Osteocyte (in vitro differentiated cells): Measurements from ENCODE around the gene HIF1AN. TPM values are rescaled to one million over a fixed set of nuclear protein-coding genes. Genes with fewer than 3 reads are reported as not detected.

Experiments used
- DNase-seq: peaks from one replicate; pipeline ENCODE4 v3.0.0; 2021; ENCODE audit warnings: mixed read lengths; ENCODE audit not compliant: unreplicated experiment; ENCODE audit errors: extremely low spot score
- H3K27ac Mint-ChIP-seq: one replicate; pipeline ENCODE4 v1.8.0; 2021; ENCODE audit warnings: mild to moderate bottlenecking, mixed read lengths; ENCODE audit not compliant: unreplicated experiment
- H3K27me3 Mint-ChIP-seq: one replicate; pipeline ENCODE4 v1.8.0; 2021; ENCODE audit warnings: mixed read lengths; ENCODE audit not compliant: unreplicated experiment
- H3K36me3 Mint-ChIP-seq: one replicate; pipeline ENCODE4 v1.8.0; 2021; ENCODE audit warnings: mixed read lengths; ENCODE audit not compliant: unreplicated experiment
- H3K4me1 Mint-ChIP-seq: one replicate; pipeline ENCODE4 v1.8.0; 2021; ENCODE audit warnings: mixed read lengths; ENCODE audit not compliant: unreplicated experiment
- H3K4me3 Mint-ChIP-seq: one replicate; pipeline ENCODE4 v1.8.0; 2021; ENCODE audit warnings: mild to moderate bottlenecking, moderate library complexity, mixed read lengths; ENCODE audit not compliant: unreplicated experiment
- H3K9me3 Mint-ChIP-seq: one replicate; pipeline ENCODE4 v1.8.0; 2021; ENCODE audit warnings: mixed read lengths; ENCODE audit not compliant: unreplicated experiment
- total RNA-seq: library from RNA; stranded (reverse); gene quantifications from 2 replicates; pipeline ENCODE4 v1.2.1, GENCODE V29; 2021
- TF ChIP-seq, protein P1 (sequence below): fragments of 200-600 bp; sonication (generic); IDR thresholded peaks from 2 replicates; pipeline ENCODE4 v1.5.0; 2021; ENCODE audit warnings: antibody characterized with exemption, mild to moderate bottlenecking, moderate library complexity

The HIF1AN gene
- total RNA-seq, 1 donor from 2014 or later, result 50.6 TPM

DNA sequence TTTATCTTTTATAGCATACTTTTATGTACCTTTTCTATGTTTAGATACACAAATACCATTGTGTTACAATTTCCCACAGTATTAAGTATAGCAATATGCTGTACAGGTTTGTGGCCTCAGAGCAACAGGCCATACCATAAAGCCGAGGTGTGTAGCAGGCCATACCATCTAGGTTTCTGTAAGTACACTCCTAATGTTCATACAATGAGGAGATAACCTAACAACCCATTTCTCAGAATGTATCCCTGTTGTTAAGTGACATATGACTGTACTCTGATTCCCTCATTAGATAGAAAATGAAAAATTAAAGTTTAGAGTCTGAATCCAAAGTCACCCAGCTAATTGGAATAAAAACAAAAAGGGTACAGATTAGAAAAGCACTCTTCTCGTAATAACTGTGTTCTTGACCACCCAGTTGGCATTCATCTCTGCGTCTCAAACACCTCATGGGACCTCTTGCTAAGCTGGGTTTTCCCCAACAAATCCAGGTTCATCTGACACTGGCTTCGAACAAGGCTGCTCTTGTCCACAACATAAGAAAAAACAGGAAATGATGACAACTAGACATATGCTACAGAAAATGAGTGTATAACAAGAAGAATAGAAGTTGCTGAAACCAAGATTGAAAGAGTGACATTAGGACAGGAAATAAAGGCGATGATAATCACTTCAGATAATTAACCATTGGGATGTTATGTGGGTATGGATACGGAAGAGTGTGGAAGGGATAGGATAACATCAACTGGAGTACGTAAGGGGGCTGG, 7.4 kb upstream of the HIF1AN start:
- TF ChIP-seq, protein P1, sequence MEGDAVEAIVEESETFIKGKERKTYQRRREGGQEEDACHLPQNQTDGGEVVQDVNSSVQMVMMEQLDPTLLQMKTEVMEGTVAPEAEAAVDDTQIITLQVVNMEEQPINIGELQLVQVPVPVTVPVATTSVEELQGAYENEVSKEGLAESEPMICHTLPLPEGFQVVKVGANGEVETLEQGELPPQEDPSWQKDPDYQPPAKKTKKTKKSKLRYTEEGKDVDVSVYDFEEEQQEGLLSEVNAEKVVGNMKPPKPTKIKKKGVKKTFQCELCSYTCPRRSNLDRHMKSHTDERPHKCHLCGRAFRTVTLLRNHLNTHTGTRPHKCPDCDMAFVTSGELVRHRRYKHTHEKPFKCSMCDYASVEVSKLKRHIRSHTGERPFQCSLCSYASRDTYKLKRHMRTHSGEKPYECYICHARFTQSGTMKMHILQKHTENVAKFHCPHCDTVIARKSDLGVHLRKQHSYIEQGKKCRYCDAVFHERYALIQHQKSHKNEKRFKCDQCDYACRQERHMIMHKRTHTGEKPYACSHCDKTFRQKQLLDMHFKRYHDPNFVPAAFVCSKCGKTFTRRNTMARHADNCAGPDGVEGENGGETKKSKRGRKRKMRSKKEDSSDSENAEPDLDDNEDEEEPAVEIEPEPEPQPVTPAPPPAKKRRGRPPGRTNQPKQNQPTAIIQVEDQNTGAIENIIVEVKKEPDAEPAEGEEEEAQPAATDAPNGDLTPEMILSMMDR, result no peak
- H3K9me3 Mint-ChIP-seq, result no peaks in the 10 kb centered on the region
- no peaks in the 10 kb centered on the region for H3K27me3 Mint-ChIP-seq
- no peak for DNase-seq
- peak overlapping the region; percentile 96 for H3K27ac Mint-ChIP-seq
- peaks cover 23% of the 10 kb centered on the region for H3K36me3 Mint-ChIP-seq
- H3K4me1 Mint-ChIP-seq, result peaks cover 12% of the 10 kb centered on the region
- peak overlapping the region; percentile 100 for H3K4me3 Mint-ChIP-seq

DNA sequence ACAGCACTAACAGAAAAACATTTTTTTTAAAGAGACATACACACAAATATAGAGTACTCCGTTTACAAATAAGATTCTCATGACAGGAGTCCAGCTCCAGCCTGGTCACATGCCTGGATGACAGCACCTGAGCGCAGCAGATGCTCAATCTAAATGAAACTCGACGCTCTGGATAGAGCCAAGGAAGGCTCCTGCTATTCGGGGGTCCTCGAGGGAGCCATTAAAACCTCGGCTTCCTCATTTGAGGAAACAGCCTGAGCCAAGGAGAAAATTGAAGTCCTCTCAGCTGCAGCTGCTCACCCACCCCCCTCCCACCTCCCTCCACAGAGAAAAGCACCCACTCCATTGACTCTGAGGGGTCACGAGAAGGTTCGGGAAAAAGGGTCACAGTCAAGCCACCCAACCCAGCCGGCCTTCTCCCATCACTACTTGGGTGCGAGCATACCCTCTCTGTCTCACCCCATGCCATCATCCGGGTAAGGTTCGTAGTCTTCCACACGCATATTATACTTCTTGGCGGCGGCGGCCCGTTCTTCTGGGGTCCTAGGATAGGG, 6.7 kb upstream of the HIF1AN start:
- Mint-ChIP-seq H3K4me3 (peak overlapping the region; percentile 100), H3K36me3 (peaks cover 18% of the 10 kb centered on the region), H3K9me3 (no peaks in the 10 kb centered on the region), H3K4me1 (peaks cover 12% of the 10 kb centered on the region), H3K27me3 (no peaks in the 10 kb centered on the region), H3K27ac (peak overlapping the region; percentile 96)
- TF ChIP-seq, protein P1, result no peak
- peak; percentile 25 for DNase-seq

DNA sequence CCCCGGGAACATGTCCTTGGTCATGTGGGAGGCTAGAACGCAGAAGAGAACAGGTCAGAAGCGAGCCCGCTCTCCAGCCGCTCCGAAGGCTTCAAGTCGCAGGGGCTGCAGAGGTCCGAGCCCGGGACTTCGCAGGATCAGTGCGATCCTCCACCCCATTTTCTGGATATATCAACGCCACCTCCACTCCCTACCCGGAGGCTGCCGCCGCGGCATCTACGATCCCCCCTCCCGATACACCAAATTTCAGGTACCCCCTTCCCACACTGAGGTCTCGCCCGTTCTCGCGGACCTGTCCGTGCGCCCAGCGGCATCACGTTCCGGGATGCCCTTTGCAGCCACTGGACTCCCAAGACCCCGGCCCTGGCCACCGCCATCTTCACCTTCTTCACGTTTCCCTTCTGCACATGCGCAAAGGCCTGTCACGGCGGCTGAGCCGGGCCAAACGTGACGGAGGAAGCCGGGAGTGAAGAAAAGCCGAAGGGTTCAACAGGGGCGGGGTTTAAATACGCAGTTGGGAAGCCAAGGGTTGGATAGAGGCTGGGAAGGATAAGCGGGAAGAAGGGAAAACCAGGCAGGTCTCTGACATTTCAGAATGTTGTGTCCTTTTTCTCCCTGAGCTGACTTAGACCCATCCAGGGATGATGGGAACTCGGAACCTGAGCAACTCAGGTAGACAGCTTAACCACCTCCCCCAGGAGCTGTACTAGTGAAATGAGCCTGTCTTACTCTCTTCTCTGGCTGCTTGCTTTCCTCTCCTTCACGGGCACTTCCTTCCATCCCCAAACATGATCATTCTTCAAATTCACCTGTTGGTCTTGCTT, 6.1 kb upstream of the HIF1AN start, which contains the start of gene NDUFB8:
NDUFB8 (minus strand) TSS at position 397 of the 824 bp plus-strand sequence; CDS start at position 377, 20 bp downstream.
- peak; percentile 96 for DNase-seq
- Mint-ChIP-seq H3K27ac (peak within 1 kb of the TSS; percentile 96), H3K27me3 (no peaks in the 10 kb centered on the region), H3K36me3 (peaks cover 17% of the 10 kb centered on the region), H3K4me1 (peaks cover 12% of the 10 kb centered on the region), H3K9me3 (no peaks in the 10 kb centered on the region), H3K4me3 (peak within 1 kb of the TSS; percentile 100)
- TF ChIP-seq, protein P1, result no peak

DNA sequence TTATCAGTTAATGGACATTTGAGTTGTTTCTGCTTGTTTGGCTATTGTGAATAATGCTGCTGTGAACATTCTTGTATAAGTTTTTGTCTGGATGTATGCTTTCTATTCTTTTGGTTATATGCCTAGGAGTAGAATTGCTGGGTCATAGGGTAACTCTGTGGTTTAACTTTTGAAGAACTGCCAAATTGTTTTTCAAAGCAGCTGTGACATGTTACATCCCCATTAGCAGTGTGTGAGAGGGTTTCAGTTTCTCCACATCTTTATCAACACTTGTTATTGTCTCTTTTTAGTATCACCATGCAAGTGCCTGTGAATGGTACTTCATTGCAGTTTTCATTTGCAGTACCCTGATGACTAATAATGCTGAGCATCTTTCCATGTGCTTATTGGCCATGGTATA, 4.0 kb upstream of the HIF1AN start:
- Mint-ChIP-seq H3K4me3 (no peak overlapping the region), H3K9me3 (no peaks in the 10 kb centered on the region), H3K27me3 (no peaks in the 10 kb centered on the region), H3K36me3 (peaks cover 3% of the 10 kb centered on the region), H3K27ac (no peak overlapping the region), H3K4me1 (peaks cover 14% of the 10 kb centered on the region)
- TF ChIP-seq, protein P1, result no peak
- DNase-seq, result no peak
